ENCODE results near the gene MPPED1. TPM values are rescaled to one million over a fixed set of nuclear protein-coding genes. Genes with fewer than 3 reads are reported as not detected.

MPPED1 gene
- total and polyA plus RNA-seq, 4 donors, result 0.89 to 6.5 (median 4.1) TPM

GRCh38 chr22:43399338-43399979 lies 12.4 kb upstream of the MPPED1 start:
- 88% methylated on average over 25 of the region's 25 CpGs for WGBS
- DNase-seq (ENCODE audit: low spot score), result no peak
- TF ChIP-seq REST (IDR thresholded peaks at IDR 0.05), result no peak
- Histone ChIP-seq H3K9ac (ENCODE audit: low read depth in 1 of 2, low read length in 2 of 2) (no peak overlapping the region), H3K27me3 (ENCODE audit: control insufficient read depth in 4 of 4, insufficient read depth in 4 of 4, low read length in 3 of 4) (no peaks in the 10 kb centered on the region), H3K27ac (ENCODE audit: low read depth in 1 of 2, low read length in 2 of 2) (peak overlapping the region; percentile 24 to 45), H3K9me3 (ENCODE audit: control insufficient read depth in 4 of 4, low read length in 3 of 4) (no peaks in the 10 kb centered on the region), H3K4me1 (ENCODE audit: control insufficient read depth in 4 of 4, insufficient read depth in 4 of 4, low read length in 3 of 4) (peaks cover 15 to 41% (median 29%) of the 10 kb centered on the region in 4 donors), H3K36me3 (ENCODE audit: control insufficient read depth in 4 of 4, insufficient read depth in 3 of 4, low read depth in 1 of 4, low read length in 3 of 4) (no peaks in the 10 kb centered on the region), H3K4me3 (ENCODE audit: low read depth in 1 of 3, low read length in 3 of 3) (no peak overlapping the region)

- no peak overlapping the region for H3K9ac ChIP-seq (ENCODE audit: low read depth in 1 of 2, low read length in 2 of 2)
- H3K27me3 ChIP-seq (ENCODE audit: control insufficient read depth in 4 of 4, insufficient read depth in 4 of 4, low read length in 3 of 4), result no peaks in the 10 kb centered on the region
- WGBS, result 31% methylated on average over 6 of the region's 6 CpGs
- TF ChIP-seq NR2F2 (IDR thresholded peaks at IDR 0.05) (no peak), RXRA (IDR thresholded peaks at IDR 0.05) (peak; percentile 77 to 82), HNF4A (conservative IDR thresholded peaks at IDR 0.05) (peak; percentile 49 to 68), FOXA2 (IDR thresholded peaks at IDR 0.05) (no peak)
- no peaks in the 10 kb centered on the region for H3K9me3 ChIP-seq (ENCODE audit: control insufficient read depth in 4 of 4, low read length in 3 of 4)
- peak overlapping the region; percentile 24 to 45 for H3K27ac ChIP-seq (ENCODE audit: low read depth in 1 of 2, low read length in 2 of 2)
- peaks cover 15 to 41% (median 29%) of the 10 kb centered on the region in 4 donors for H3K4me1 ChIP-seq (ENCODE audit: control insufficient read depth in 4 of 4, insufficient read depth in 4 of 4, low read length in 3 of 4)
- H3K36me3 ChIP-seq (ENCODE audit: control insufficient read depth in 4 of 4, insufficient read depth in 3 of 4, low read depth in 1 of 4, low read length in 3 of 4), result no peaks in the 10 kb centered on the region
- H3K4me3 ChIP-seq (ENCODE audit: low read depth in 1 of 3, low read length in 3 of 3), result no peak overlapping the region
- DNase-seq (ENCODE audit: low spot score), result no peak
These were observed 11.8 kb upstream of the MPPED1 start for GRCh38 chr22:43399980-43400358.

GRCh38 chr22:43400449-43400848 lies 11.4 kb upstream of the MPPED1 start:
- Histone ChIP-seq H3K9ac (ENCODE audit: low read depth in 1 of 2, low read length in 2 of 2) (no peak overlapping the region), H3K9me3 (ENCODE audit: control insufficient read depth in 4 of 4, low read length in 3 of 4) (no peaks in the 10 kb centered on the region), H3K27me3 (ENCODE audit: control insufficient read depth in 4 of 4, insufficient read depth in 4 of 4, low read length in 3 of 4) (no peaks in the 10 kb centered on the region), H3K4me3 (ENCODE audit: low read depth in 1 of 3, low read length in 3 of 3) (no peak overlapping the region), H3K4me1 (ENCODE audit: control insufficient read depth in 4 of 4, insufficient read depth in 4 of 4, low read length in 3 of 4) (peaks cover 15 to 41% (median 29%) of the 10 kb centered on the region in 4 donors), H3K27ac (ENCODE audit: low read depth in 1 of 2, low read length in 2 of 2) (peak overlapping the region in 1 of 2 donors; percentile 45), H3K36me3 (ENCODE audit: control insufficient read depth in 4 of 4, insufficient read depth in 3 of 4, low read depth in 1 of 4, low read length in 3 of 4) (no peaks in the 10 kb centered on the region)
- TF ChIP-seq FOXA1 (IDR thresholded peaks at IDR 0.05) (no peak), TAF1 (conservative IDR thresholded peaks at IDR 0.05) (no peak), HNF4G (IDR thresholded peaks at IDR 0.05) (no peak), GABPA (IDR thresholded peaks at IDR 0.05 in 1 of 2, conservative IDR thresholded peaks at IDR 0.05 in 1 of 2) (no peak), EGR1 (IDR thresholded peaks at IDR 0.05; ENCODE audit: low read depth in 2 of 2) (no peak), ZBTB33 (IDR thresholded peaks at IDR 0.05) (no peak), ATF3 (IDR thresholded peaks at IDR 0.05) (no peak), RXRA (IDR thresholded peaks at IDR 0.05) (no peak), NR2F2 (IDR thresholded peaks at IDR 0.05) (no peak), SP1 (IDR thresholded peaks at IDR 0.05) (no peak), FOXA2 (IDR thresholded peaks at IDR 0.05) (no peak)
- DNase-seq (ENCODE audit: low spot score), result no peak
- 58% methylated on average over 14 of the region's 14 CpGs for WGBS

Data from liver (tissue), 9 donors.